ENCODE data around the gene RNF112.

GRCh38 chr17:19380481-19381301, 30.3 kb upstream of the RNF112 start:
- TF ChIP-seq, protein P1, sequence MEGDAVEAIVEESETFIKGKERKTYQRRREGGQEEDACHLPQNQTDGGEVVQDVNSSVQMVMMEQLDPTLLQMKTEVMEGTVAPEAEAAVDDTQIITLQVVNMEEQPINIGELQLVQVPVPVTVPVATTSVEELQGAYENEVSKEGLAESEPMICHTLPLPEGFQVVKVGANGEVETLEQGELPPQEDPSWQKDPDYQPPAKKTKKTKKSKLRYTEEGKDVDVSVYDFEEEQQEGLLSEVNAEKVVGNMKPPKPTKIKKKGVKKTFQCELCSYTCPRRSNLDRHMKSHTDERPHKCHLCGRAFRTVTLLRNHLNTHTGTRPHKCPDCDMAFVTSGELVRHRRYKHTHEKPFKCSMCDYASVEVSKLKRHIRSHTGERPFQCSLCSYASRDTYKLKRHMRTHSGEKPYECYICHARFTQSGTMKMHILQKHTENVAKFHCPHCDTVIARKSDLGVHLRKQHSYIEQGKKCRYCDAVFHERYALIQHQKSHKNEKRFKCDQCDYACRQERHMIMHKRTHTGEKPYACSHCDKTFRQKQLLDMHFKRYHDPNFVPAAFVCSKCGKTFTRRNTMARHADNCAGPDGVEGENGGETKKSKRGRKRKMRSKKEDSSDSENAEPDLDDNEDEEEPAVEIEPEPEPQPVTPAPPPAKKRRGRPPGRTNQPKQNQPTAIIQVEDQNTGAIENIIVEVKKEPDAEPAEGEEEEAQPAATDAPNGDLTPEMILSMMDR (IDR thresholded peaks at IDR 0.05) = no peak
- no peak for TF ChIP-seq POLR2A (IDR thresholded peaks at IDR 0.05)

Measured in lower leg skin (tissue), 3 donors.